K562 (cell line): ENCODE data around the gene PPP1R10. TPM values are rescaled to one million over a fixed set of nuclear protein-coding genes. Genes with fewer than 3 reads are reported as not detected.
A peak's percentile ranks its signal among the peaks of the same experiment; 100 is the strongest.

Experiments used
- BACH1 ChIP-seq: fragments of 200-800 bp; sonication (Bioruptor generic); IDR thresholded peaks from 2 replicates; pipeline ENCODE4 v1.6.1; 2016; ENCODE audit warnings: missing genetic modification characterization, missing compliant biosample characterization
- BRD9 ChIP-seq: fragments of 450-650 bp; IDR thresholded peaks from 2 replicates; pipeline ENCODE4 v1.6.1; 2018; ENCODE audit warnings: low read depth; ENCODE audit not compliant: partially characterized antibody
- CBX5 ChIP-seq: IDR thresholded peaks from 2 replicates; pipeline ENCODE4 v1.6.1; 2014; ENCODE audit warnings: low read depth, borderline replicate concordance
- COPS2 ChIP-seq: fragments of 450-650 bp; conservative IDR thresholded peaks from 2 replicates; pipeline ENCODE4 v1.6.1; 2016; ENCODE audit warnings: mild to moderate bottlenecking, moderate library complexity
- CTCFL ChIP-seq: IDR thresholded peaks from 2 replicates; pipeline ENCODE4 v1.6.1; 2011; ENCODE audit warnings: borderline replicate concordance, low read depth, mild to moderate bottlenecking, moderate library complexity, low read length; ENCODE audit not compliant: insufficient read depth, poor library complexity, severe bottlenecking
- DPF2 ChIP-seq: fragments of 450-650 bp; IDR thresholded peaks from 2 replicates; pipeline ENCODE4 v1.6.1; 2016
- HDAC3 ChIP-seq: fragments of 450-650 bp; IDR thresholded peaks from 2 replicates; pipeline ENCODE4 v1.6.1; 2018; ENCODE audit warnings: borderline replicate concordance, mild to moderate bottlenecking, moderate library complexity; ENCODE audit not compliant: partially characterized antibody
- HINFP ChIP-seq: fragments of 450-650 bp; conservative IDR thresholded peaks from 2 replicates; pipeline ENCODE4 v1.6.1; 2016; ENCODE audit warnings: missing genetic modification characterization, low read depth, mild to moderate bottlenecking, control low read depth, missing compliant biosample characterization
- L3MBTL2 ChIP-seq: fragments of 450-650 bp; IDR thresholded peaks from 2 replicates; pipeline ENCODE4 v1.6.1; 2016; ENCODE audit warnings: mild to moderate bottlenecking, moderate library complexity
- NCOA6 ChIP-seq: fragments of 450-650 bp; IDR thresholded peaks from 2 replicates; pipeline ENCODE4 v1.6.1; 2017; ENCODE audit warnings: mild to moderate bottlenecking
- NR0B1 ChIP-seq: fragments of 450-650 bp; IDR thresholded peaks from one replicate; pipeline ENCODE4 v1.6.1; 2018; ENCODE audit warnings: mild to moderate bottlenecking, moderate library complexity; ENCODE audit not compliant: partially characterized antibody
- POLR2AphosphoS2 ChIP-seq: IDR thresholded peaks from 2 replicates; pipeline ENCODE4 v1.6.1; 2012; ENCODE audit warnings: low read length, improper control_type of control experiment
- RBFOX2 ChIP-seq: fragments of 200-400 bp; formaldehyde crosslinking; IDR thresholded peaks from 2 replicates; pipeline ENCODE4 v1.6.1; 2017; ENCODE audit warnings: low read depth, mild to moderate bottlenecking, low read length, moderate library complexity
- SAFB ChIP-seq: fragments of 200-400 bp; formaldehyde crosslinking; IDR thresholded peaks from 2 replicates; pipeline ENCODE4 v1.6.1; 2017; ENCODE audit warnings: low read depth, low read length, borderline replicate concordance
- SMAD2 ChIP-seq: fragments of 150-350 bp; IDR thresholded peaks from 2 replicates; pipeline ENCODE4 v1.6.1; 2014; ENCODE audit warnings: low read depth, mild to moderate bottlenecking, low read length
- SRSF1 ChIP-seq: fragments of 200-400 bp; formaldehyde crosslinking; IDR thresholded peaks from 2 replicates; pipeline ENCODE4 v1.6.1; 2017; ENCODE audit warnings: mild to moderate bottlenecking, low read depth, low read length, moderate library complexity
- SRSF3 ChIP-seq: fragments of 200-400 bp; formaldehyde crosslinking; IDR thresholded peaks from 2 replicates; pipeline ENCODE4 v1.6.1; 2016; ENCODE audit warnings: mild to moderate bottlenecking, low read length, moderate library complexity; ENCODE audit not compliant: insufficient read depth
- TEAD1 ChIP-seq, 2 experiments: fragments of 450-650 bp in 1 of 2; sonication (generic) in 1 of 2; formaldehyde crosslinking; IDR thresholded peaks; 2 replicates each; pipeline versions ENCODE4 v1.4.0 to v1.8.0; 2020 to 2022; ENCODE audit warnings: mild to moderate bottlenecking in 2 of 2, missing genetic modification reagents in 1 of 2
- ZBTB1 ChIP-seq: sonication (generic); formaldehyde crosslinking; IDR thresholded peaks from 2 replicates; pipeline ENCODE4 v1.8.1; 2023; ENCODE audit warnings: missing genetic modification reagents, low read depth, mild to moderate bottlenecking, borderline replicate concordance
- ZBTB8A ChIP-seq: fragments of 450-650 bp; IDR thresholded peaks from 2 replicates; pipeline ENCODE4 v1.6.1; 2018; ENCODE audit warnings: mild to moderate bottlenecking, moderate library complexity; ENCODE audit not compliant: partially characterized antibody
- ZKSCAN8 ChIP-seq: fragments of 200-800 bp; sonication (Bioruptor generic); IDR thresholded peaks from 2 replicates; pipeline ENCODE4 v1.6.1; 2016; ENCODE audit warnings: missing genetic modification characterization, missing compliant biosample characterization
- ZNF133 ChIP-seq: fragments of 250-450 bp; sonication (Bioruptor Pico); IDR thresholded peaks from 2 replicates; pipeline ENCODE4 v1.4.0; 2020; ENCODE audit warnings: mild to moderate bottlenecking
- ZNF165 ChIP-seq: fragments of 250-450 bp; sonication (Bioruptor Pico); IDR thresholded peaks from 2 replicates; pipeline ENCODE4 v1.4.0; 2020; ENCODE audit warnings: borderline replicate concordance
- ZNF696 ChIP-seq: fragments of 250-450 bp; sonication (Bioruptor Pico); conservative IDR thresholded peaks from 2 replicates; pipeline ENCODE4 v1.4.0; 2020; ENCODE audit warnings: mild to moderate bottlenecking, moderate library complexity
- polyA plus RNA-seq, 8 experiments: library from polyadenylated mRNA; depleted of rRNA in 4 of 8; stranded (reverse) in 5 of 8; unstranded in 3 of 8; fragments of >200 nt; fragmentation: Nextera tagmentation in 2 of 8; fragmentation: Illumina TruSeq in 1 of 8; extraction: Ambion mirVana in 2 of 8; extraction: Trizol in 1 of 8; gene quantifications; 2 replicates each; pipeline versions ENCODE4 v1.2.1 to v1.2.3, GENCODE V29; 2011 to 2014; ENCODE audit warnings: inconsistent platforms in 1 of 8, missing spikeins in 1 of 8
- total RNA-seq, 7 experiments: library from RNA; depleted of rRNA in 6 of 7; stranded (reverse); fragments of >200 nt in 6 of 7; fragmentation: Illumina TruSeq in 2 of 7; extraction: Trizol in 2 of 7; gene quantifications; 2 replicates each; pipeline versions ENCODE4 v1.2.1 to v1.2.3, GENCODE V29; 2011 to 2021; ENCODE audit warnings: low replicate concordance in 1 of 7

The PPP1R10 gene
- total and polyA plus RNA-seq, 9 of the 15 experiments (the other 6 are each of a cell fraction or from before 2014, with no cell fraction given), result 14.1 to 65.5 (median 32.6) TPM

- TF ChIP-seq DPF2, result peak; percentile 64
- no peak; the same call in 1 of the 2 replicates for TF ChIP-seq ZNF696 (CRISPR knock-in tag)
- no peak for TF ChIP-seq HINFP
- no peak for TF ChIP-seq ZBTB1 (CRISPR knock-in tag)
- TF ChIP-seq ZBTB8A, result no peak
- TF ChIP-seq SMAD2, result no peak
- no peak for TF ChIP-seq ZNF165 (CRISPR knock-in tag)
- TF ChIP-seq HDAC3, result peak; percentile 51
- peak; percentile 79; the same call in 1 of the 2 replicates for TF ChIP-seq L3MBTL2
- no peak for TF ChIP-seq POLR2AphosphoS2
- peak; percentile 64; the same call in 1 of the 2 replicates for TF ChIP-seq NCOA6
- TF ChIP-seq ZNF133 (CRISPR knock-in tag), result no peak
- no peak for TF ChIP-seq NR0B1
- TF ChIP-seq BACH1, result no peak; the same call in 1 of the 2 replicates
- no peak for TF ChIP-seq SRSF1
- TF ChIP-seq SRSF3, result no peak
- no peak; the same call in 1 of the 2 replicates for TF ChIP-seq RBFOX2
- no peak for TF ChIP-seq CTCFL
- TF ChIP-seq SAFB, result no peak
- TF ChIP-seq TEAD1 (CRISPR knock-in tag; IDR thresholded peaks at IDR 0.05), result no peak; a peak in 1 of 4 replicates
- TF ChIP-seq ZKSCAN8 (CRISPR knock-in tag), result no peak
- no peak for TF ChIP-seq CBX5
- no peak for TF ChIP-seq COPS2
- peak; percentile 94 for TF ChIP-seq BRD9
Measured at GRCh38 chr6:30617565-30618269, 674 bp upstream of the PPP1R10 start, which contains the start of gene MRPS18B (continued).
